PFSK-1 (cell line): Measurements from ENCODE around the gene AADAT.

ENCODE experiments used
- REST ChIP-seq, 2 experiments: IDR thresholded peaks; 2 replicates each; pipeline versions ENCODE4 v1.6.1 to v1.8.0; 2011 to 2012; ENCODE audit warnings: low read depth in 2 of 2, low read length in 2 of 2, control low read depth in 1 of 2, inconsistent platforms in 1 of 2, mild to moderate bottlenecking in 1 of 2, moderate library complexity in 1 of 2; ENCODE audit not compliant: insufficient read depth in 1 of 2
- TAF1 ChIP-seq: IDR thresholded peaks from 2 replicates; pipeline ENCODE4 v1.6.1; 2012; ENCODE audit warnings: low read length, control low read depth, borderline replicate concordance; ENCODE audit not compliant: insufficient read depth

DNA sequence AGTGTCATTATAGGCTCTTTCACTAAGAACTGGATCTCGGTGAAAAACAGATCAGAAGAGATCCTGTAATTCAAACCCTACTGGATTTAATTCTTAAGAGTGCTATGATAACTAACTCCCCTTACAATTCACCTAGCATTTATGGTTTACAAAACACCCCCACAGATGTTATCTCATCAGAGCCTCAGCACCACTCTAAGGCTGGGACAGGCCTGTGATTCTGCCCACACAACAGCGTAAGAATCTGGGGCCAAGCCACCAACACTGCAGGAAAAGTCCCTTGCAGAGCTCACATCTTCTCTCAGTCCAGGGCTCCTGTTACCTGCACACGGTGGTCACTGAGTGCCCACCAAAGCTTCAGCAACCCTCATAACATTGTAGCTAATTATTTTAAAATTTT lies 72.5 kb downstream of the AADAT start:
- TF ChIP-seq REST (IDR thresholded peaks at IDR 0.05; ENCODE audit: insufficient read depth in 1 of 2, low read depth in 2 of 2, low read length in 2 of 2) (no peak), TAF1 (no peak)
